ENCODE results near the gene MEIS2.

Gene MEIS2

DNA sequence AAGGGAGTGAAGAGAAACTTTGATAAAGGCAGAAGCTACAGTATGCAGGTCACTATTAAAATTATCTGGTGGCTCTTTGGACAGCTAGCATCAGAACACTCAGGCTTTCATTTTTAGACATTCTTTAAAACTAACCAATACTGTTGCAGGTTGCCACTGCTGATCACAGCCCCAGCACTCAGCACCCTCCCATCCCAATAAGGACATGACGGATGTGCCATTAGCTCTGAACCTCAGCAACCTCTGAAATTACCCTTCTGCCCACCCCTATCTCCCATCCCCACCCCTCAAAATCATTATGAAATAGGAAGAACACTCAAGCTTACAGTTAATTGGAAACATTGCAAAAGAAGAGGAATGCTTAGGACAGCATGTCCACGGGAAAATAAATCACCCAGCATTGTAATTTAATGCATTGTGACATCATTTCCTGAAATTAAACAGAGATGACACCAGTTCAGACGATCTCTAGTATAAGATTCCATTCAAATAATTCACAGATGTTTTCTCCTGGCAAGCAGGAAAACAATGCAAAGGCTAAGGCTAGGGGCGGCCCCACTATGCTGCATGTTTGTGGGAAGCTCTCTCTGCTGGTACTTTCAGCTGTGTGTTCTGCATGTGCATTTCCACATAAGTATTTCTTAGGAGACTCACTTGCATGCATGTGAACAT lies 71.6 kb downstream of the MEIS2 start:
- Histone ChIP-seq H3K9me2 (ENCODE audit: low read depth, low read length) (no peaks in the 10 kb centered on the region), H3K4me3 (ENCODE audit: low read depth, low read length, poor library complexity, severe bottlenecking) (no peak overlapping the region), H4K20me1 (ENCODE audit: insufficient read depth, low read length) (no peaks in the 10 kb centered on the region), H3F3A (ENCODE audit: insufficient read depth, low read length) (no peaks in the 10 kb centered on the region), H3K27ac (ENCODE audit: low read depth, low read length, poor library complexity, severe bottlenecking) (no peak overlapping the region), H3K27me3 (ENCODE audit: insufficient read depth, low read length) (no peaks in the 10 kb centered on the region), H3K36me3 (ENCODE audit: insufficient read depth, low read length) (peaks cover 45% of the 10 kb centered on the region; the same call in 1 of the 2 replicates), H3K4me1 (ENCODE audit: insufficient read depth, low read length, severe bottlenecking) (peaks cover 27% of the 10 kb centered on the region), H3K79me2 (ENCODE audit: insufficient read depth, low read length) (no peaks in the 10 kb centered on the region), H2AFZ (ENCODE audit: low read length) (no peak overlapping the region), H3K4me2 (ENCODE audit: low read length) (no peak overlapping the region), H3K9ac (ENCODE audit: low read length) (no peak overlapping the region), H3K9me3 (ENCODE audit: low read length) (no peaks in the 10 kb centered on the region)
- TF ChIP-seq CTCF (IDR thresholded peaks at IDR 0.05; ENCODE audit: low read length) = no peak
- TF ChIP-seq EZH2 (IDR thresholded peaks at IDR 0.05; ENCODE audit: borderline replicate concordance, low read length) = no peak

GRCh38 chr15:37020852-37021251 lies 79.5 kb downstream of the MEIS2 start:
- no peaks in the 10 kb centered on the region for H4K20me1 ChIP-seq (ENCODE audit: insufficient read depth, low read length)
- no peak overlapping the region for H3K4me3 ChIP-seq (ENCODE audit: low read depth, low read length, poor library complexity, severe bottlenecking)
- TF ChIP-seq CTCF (IDR thresholded peaks at IDR 0.05; ENCODE audit: low read length) (no peak), EZH2 (IDR thresholded peaks at IDR 0.05; ENCODE audit: borderline replicate concordance, low read length) (no peak)
- H3F3A ChIP-seq (ENCODE audit: insufficient read depth, low read length) = no peaks in the 10 kb centered on the region
- peaks cover 17% of the 10 kb centered on the region; the same call in 1 of the 2 replicates for H3K36me3 ChIP-seq (ENCODE audit: insufficient read depth, low read length)
- H3K9me2 ChIP-seq (ENCODE audit: low read depth, low read length) = no peaks in the 10 kb centered on the region
- no peaks in the 10 kb centered on the region for H3K9me3 ChIP-seq (ENCODE audit: low read length)
- H2AFZ ChIP-seq (ENCODE audit: low read length) = no peak overlapping the region
- H3K27ac ChIP-seq (ENCODE audit: low read depth, low read length, poor library complexity, severe bottlenecking) = peak overlapping the region; percentile 81
- peaks cover 55% of the 10 kb centered on the region for H3K4me1 ChIP-seq (ENCODE audit: insufficient read depth, low read length, severe bottlenecking)
- H3K4me2 ChIP-seq (ENCODE audit: low read length) = no peak overlapping the region
- no peaks in the 10 kb centered on the region for H3K27me3 ChIP-seq (ENCODE audit: insufficient read depth, low read length)
- H3K79me2 ChIP-seq (ENCODE audit: insufficient read depth, low read length) = no peaks in the 10 kb centered on the region
- no peak overlapping the region for H3K9ac ChIP-seq (ENCODE audit: low read length)

DNA sequence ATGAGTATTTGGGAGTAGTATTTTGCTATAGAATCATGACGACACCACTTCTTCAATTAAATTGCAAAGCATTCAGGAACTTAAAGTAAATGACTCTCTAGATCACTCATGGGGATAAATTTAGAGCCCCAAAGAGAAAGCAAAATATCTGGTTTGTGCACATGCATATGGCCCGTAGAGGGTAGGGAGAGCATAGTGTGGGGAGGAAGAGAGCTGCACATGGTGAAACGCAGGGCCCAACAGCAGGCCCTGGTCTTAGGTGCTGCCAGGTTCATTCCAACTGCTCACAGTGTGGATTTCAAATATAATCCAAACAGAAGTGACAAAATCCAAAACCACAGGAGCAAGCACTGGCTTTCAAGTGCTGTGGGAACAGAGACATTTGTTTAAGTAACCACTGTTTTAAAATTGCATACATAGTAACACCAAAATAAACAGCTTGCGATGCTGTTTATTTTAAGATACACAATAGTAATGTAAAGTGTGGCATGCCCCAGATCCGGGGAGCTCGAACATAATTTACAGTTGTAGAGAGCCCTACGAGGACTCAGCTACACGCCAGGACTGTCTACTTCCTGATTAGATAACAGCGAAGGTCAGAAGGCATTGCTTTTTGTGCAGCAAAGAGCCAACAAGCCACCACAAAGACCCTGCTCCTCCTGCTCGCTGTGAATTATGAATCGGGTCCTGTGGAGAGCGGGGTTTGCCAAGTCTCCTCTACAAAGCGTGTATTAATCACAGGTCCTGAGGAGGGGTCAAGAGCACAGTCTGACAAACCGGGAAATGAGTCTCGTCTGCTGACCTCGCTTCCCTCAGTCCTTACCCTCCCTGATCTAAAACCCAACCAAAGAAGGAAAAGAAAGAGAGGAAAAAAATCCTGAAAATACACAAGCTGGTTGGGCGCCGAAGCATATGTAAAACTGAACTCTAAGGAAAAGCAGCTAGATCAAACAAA lies 80.6 kb downstream of the MEIS2 start:
- no peaks in the 10 kb centered on the region for H3K79me2 ChIP-seq (ENCODE audit: insufficient read depth, low read length)
- no peaks in the 10 kb centered on the region for H3K9me2 ChIP-seq (ENCODE audit: low read depth, low read length)
- no peaks in the 10 kb centered on the region for H3K9me3 ChIP-seq (ENCODE audit: low read length)
- no peaks in the 10 kb centered on the region for H3K27me3 ChIP-seq (ENCODE audit: insufficient read depth, low read length)
- TF ChIP-seq EZH2 (IDR thresholded peaks at IDR 0.05; ENCODE audit: borderline replicate concordance, low read length) (no peak), CTCF (IDR thresholded peaks at IDR 0.05; ENCODE audit: low read length) (no peak)
- peaks cover 10% of the 10 kb centered on the region; the same call in 1 of the 2 replicates for H3K36me3 ChIP-seq (ENCODE audit: insufficient read depth, low read length)
- H3K27ac ChIP-seq (ENCODE audit: low read depth, low read length, poor library complexity, severe bottlenecking) = peak overlapping the region; percentile 81
- no peak overlapping the region for H2AFZ ChIP-seq (ENCODE audit: low read length)
- peak overlapping the region; percentile 46 for H3K4me2 ChIP-seq (ENCODE audit: low read length)
- H3K9ac ChIP-seq (ENCODE audit: low read length) = peak overlapping the region; percentile 45
- no peaks in the 10 kb centered on the region for H4K20me1 ChIP-seq (ENCODE audit: insufficient read depth, low read length)
- peaks cover 66% of the 10 kb centered on the region for H3K4me1 ChIP-seq (ENCODE audit: insufficient read depth, low read length, severe bottlenecking)
- H3K4me3 ChIP-seq (ENCODE audit: low read depth, low read length, poor library complexity, severe bottlenecking) = peak overlapping the region; percentile 1
- no peaks in the 10 kb centered on the region for H3F3A ChIP-seq (ENCODE audit: insufficient read depth, low read length)

All from OCI-LY1 (cell line).